HCT116 (cell line): ENCODE results near the gene COL12A1. TPM values are rescaled to one million over a fixed set of nuclear protein-coding genes. Genes with fewer than 3 reads are reported as not detected.

Experiments used
- ATAC-seq: fragments of 200-7000 bp; cut with Tn5 transposase; 2 replicates; pipeline ENCODE4 v1.9.1; 2020; ENCODE audit warnings: mild to moderate bottlenecking, moderate library complexity
- BruUV-seq: library from RNA; stranded (reverse); fragments of 400-500 nt; replicated peaks from 2 replicates; lab custom pipeline; 2021; lab: Mats Ljungman, UMichigan
- CTCF ChIA-PET: fragments of 300-600 bp; sonication (Branson Sonifier 250); formaldehyde crosslinking; loops from one replicate; lab custom pipeline; 2021; ENCODE audit warnings: antibody characterized with exemption; lab: Charles Lee
- POLR2A ChIA-PET: fragments of 300-600, 350-600 bp; sonication (Branson Sonifier 250); formaldehyde crosslinking; loops from one replicate; lab custom pipeline; 2021; ENCODE audit warnings: antibody characterized with exemption; lab: Charles Lee
- RAD21 ChIA-PET, 2 experiments: fragments of 300-600 bp; sonication (Branson Sonifier 250); formaldehyde crosslinking; loops; one replicate each; lab custom pipeline; 2023; ENCODE audit warnings: low total read pairs in 2 of 2; ENCODE audit not compliant: uncharacterized antibody in 2 of 2, unreplicated experiment in 2 of 2, low non-redundant PET in 1 of 2; lab: Charles Lee
- DNase-seq: peaks from one replicate; pipeline ENCODE4 v3.0.0-alpha.2; 2010; ENCODE audit warnings: low read depth, low spot score
- H2AFZ ChIP-seq: fragments of 200-600 bp; shearing (Covaris generic), sonication (generic); 2 replicates; pipeline ENCODE4 v1.6.1; 2017; ENCODE audit warnings: low read depth, mixed run types, mixed read lengths, antibody characterized with exemption, low read length; ENCODE audit not compliant: poor library complexity, severe bottlenecking
- H3K27ac ChIP-seq: 2 replicates; pipeline ENCODE4 v1.5.1; 2012; ENCODE audit warnings: low read depth, low read length
- H3K27me3 ChIP-seq: fragments of 200-600 bp; sonication (generic); 2 replicates; pipeline ENCODE4 v1.6.1; 2016; ENCODE audit warnings: mixed run types, low read length, mixed read lengths; ENCODE audit not compliant: insufficient read depth
- H3K36me3 ChIP-seq, 2 experiments: fragments of 200-500 bp in 1 of 2; fragments of 200-600 bp in 1 of 2; sonication (Bioruptor generic) in 1 of 2; sonication (generic) in 1 of 2; 2 replicates each; pipeline versions ENCODE4 v1.5.1 to v1.6.1; 2014 to 2016; ENCODE audit warnings: low read length in 2 of 2, inconsistent platforms in 1 of 2, mixed read lengths in 1 of 2, mixed run types in 1 of 2; ENCODE audit not compliant: insufficient read depth in 2 of 2, control insufficient read depth in 1 of 2
- H3K4me1 ChIP-seq, 2 experiments: fragments of 200-600 bp in 1 of 2; sonication (generic) in 1 of 2; 2 replicates each; pipeline versions ENCODE4 v1.5.1 to v1.6.1; 2012 to 2017; ENCODE audit warnings: low read length in 2 of 2, inconsistent platforms in 1 of 2, mild to moderate bottlenecking in 1 of 2, mixed read lengths in 1 of 2, mixed run types in 1 of 2, moderate library complexity in 1 of 2; ENCODE audit not compliant: insufficient read depth in 2 of 2, control insufficient read depth in 1 of 2
- H3K4me2 ChIP-seq: fragments of 200-600 bp; sonication (generic); 2 replicates; pipeline ENCODE4 v1.6.1; 2017; ENCODE audit warnings: mixed run types, low read length, mixed read lengths
- H3K4me3 ChIP-seq, 2 experiments: fragments of 200-600 bp in 1 of 2; sonication (generic) in 1 of 2; replicated peaks in 1 of 2; 2 replicates each; pipeline ENCODE4 v1.5.1; 2011 to 2016; ENCODE audit warnings: low read length in 2 of 2, control low read depth in 1 of 2, low read depth in 1 of 2, mild to moderate bottlenecking in 1 of 2, mixed read lengths in 1 of 2, mixed run types in 1 of 2
- H3K79me2 ChIP-seq: fragments of 200-600 bp; sonication (generic); 2 replicates; pipeline ENCODE4 v1.6.1; 2017; ENCODE audit warnings: mild to moderate bottlenecking, mixed run types, low read length, moderate library complexity, mixed read lengths; ENCODE audit not compliant: insufficient read depth
- H3K9ac ChIP-seq: fragments of 200-600 bp; sonication (generic); 2 replicates; pipeline ENCODE4 v1.6.1; 2016; ENCODE audit warnings: low read length, mixed read lengths
- H3K9me2 ChIP-seq: fragments of 200-600 bp; sonication (generic), shearing (Covaris generic); 2 replicates; pipeline ENCODE4 v1.6.1; 2017; ENCODE audit warnings: mixed run types, mild to moderate bottlenecking, moderate library complexity; ENCODE audit not compliant: insufficient read depth
- H3K9me3 ChIP-seq, 2 experiments: fragments of 200-500 bp in 1 of 2; fragments of 200-600 bp in 1 of 2; sonication (Bioruptor generic) in 1 of 2; sonication (generic) in 1 of 2; 2 replicates each; pipeline ENCODE4 v1.6.1; 2014 to 2017; ENCODE audit warnings: low read length in 2 of 2, mixed read lengths in 2 of 2, inconsistent platforms in 1 of 2, low read depth in 1 of 2, mild to moderate bottlenecking in 1 of 2, mixed run types in 1 of 2, moderate library complexity in 1 of 2; ENCODE audit not compliant: control insufficient read depth in 1 of 2, insufficient read depth in 1 of 2
- H4K20me1 ChIP-seq: fragments of 200-600 bp; sonication (generic), shearing (Covaris generic); 2 replicates; pipeline ENCODE4 v1.6.1; 2017; ENCODE audit warnings: mixed run types, mild to moderate bottlenecking, moderate library complexity; ENCODE audit not compliant: insufficient read depth
- CBX3 ChIP-seq: IDR thresholded peaks from 2 replicates; pipeline ENCODE4 v1.6.1; 2012; ENCODE audit warnings: low read depth
- CTCF ChIP-seq, 3 experiments: fragments of 200-600 bp in 1 of 3; sonication (generic) in 1 of 3; IDR thresholded peaks in 2 of 3; conservative IDR thresholded peaks in 1 of 3; 2 replicates each; pipeline ENCODE4 v1.5.1; 2012 to 2017; ENCODE audit warnings: low read depth in 2 of 3, low read length in 2 of 3, antibody characterized with exemption in 1 of 3, borderline replicate concordance in 1 of 3, control low read depth in 1 of 3, mild to moderate bottlenecking in 1 of 3, mixed read lengths in 1 of 3, mixed run types in 1 of 3, moderate library complexity in 1 of 3; ENCODE audit not compliant: insufficient read depth in 1 of 3
- EGR1 ChIP-seq: IDR thresholded peaks from 2 replicates; pipeline ENCODE4 v1.6.1; 2012; ENCODE audit warnings: low read depth
- EZH2phosphoT487 ChIP-seq: fragments of 200-600 bp; IDR thresholded peaks from 2 replicates; pipeline ENCODE4 v1.6.1; 2018; ENCODE audit warnings: antibody characterized with exemption, borderline replicate concordance
- MAX ChIP-seq: IDR thresholded peaks from 2 replicates; pipeline ENCODE4 v1.6.1; 2012
- POLR2A ChIP-seq: IDR thresholded peaks from 2 replicates; pipeline ENCODE4 v1.7.0; 2011; ENCODE audit warnings: borderline replicate concordance; ENCODE audit not compliant: insufficient read depth, insufficient read length; ENCODE audit errors: extremely low read depth
- RAD21 ChIP-seq: IDR thresholded peaks from 2 replicates; pipeline ENCODE4 v1.6.1; 2012; ENCODE audit warnings: low read depth, mild to moderate bottlenecking
- REST ChIP-seq: IDR thresholded peaks from 2 replicates; pipeline ENCODE4 v1.6.1; 2012; ENCODE audit warnings: low read depth
- TCF7L2 ChIP-seq: IDR thresholded peaks from 2 replicates; pipeline ENCODE4 v1.7.0; 2011; ENCODE audit warnings: borderline replicate concordance, inconsistent platforms; ENCODE audit not compliant: insufficient read depth, insufficient read length; ENCODE audit errors: extremely low read depth
- ZFX ChIP-seq: fragments of 450-650 bp; IDR thresholded peaks from 2 replicates; pipeline ENCODE4 v1.6.1; 2017
- ZNF274 ChIP-seq: fragments of 200-500 bp; sonication (Bioruptor generic); IDR thresholded peaks from 2 replicates; pipeline ENCODE4 v1.6.1; 2014; ENCODE audit warnings: mild to moderate bottlenecking, low read depth, low read length, inconsistent platforms
- intact Hi-C: fragments of 100-400 bp; cut with micrococcal nuclease; formaldehyde crosslinking; loops from 2 replicates; pipeline ENCODE4 v1.10.0; 2022
- total RNA-seq: library from RNA; stranded (reverse); gene quantifications from one replicate; pipeline ENCODE4 v1.2.1, GENCODE V29; 2021; ENCODE audit not compliant: unreplicated experiment
- TF ChIP-seq, protein P1 (sequence below): IDR thresholded peaks from 2 replicates; pipeline ENCODE4 v1.6.1; 2011; ENCODE audit warnings: mild to moderate bottlenecking, low read length, moderate library complexity; ENCODE audit not compliant: insufficient replicate concordance; ENCODE audit errors: extremely low read depth

Gene COL12A1
- total RNA-seq, 1 experiment from 2014 or later, result 23.5 TPM

DNA sequence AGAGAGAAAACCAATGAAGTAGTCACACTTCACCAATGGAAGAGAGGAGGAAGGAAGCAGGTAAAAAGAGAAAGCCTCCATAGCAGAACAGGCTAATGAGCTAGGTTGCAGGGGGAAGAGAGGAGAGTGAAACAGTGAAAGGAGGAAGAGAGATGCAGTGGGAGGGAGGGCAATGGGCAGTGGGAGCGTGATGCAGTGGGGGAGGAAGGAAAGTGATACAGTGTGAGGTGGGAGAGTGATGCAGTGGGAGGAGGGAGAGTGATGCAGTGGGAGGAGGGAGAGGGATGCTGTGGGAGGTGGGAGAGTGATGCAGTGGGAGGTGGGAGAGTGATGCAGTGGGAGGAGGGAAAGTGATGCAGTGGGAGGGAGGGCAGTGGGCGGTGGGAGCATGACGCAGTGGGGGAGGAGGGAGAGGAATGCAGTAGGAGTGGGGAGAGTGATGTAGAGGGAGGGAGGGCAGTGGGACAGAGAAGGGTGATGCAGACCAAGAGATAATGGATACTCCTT, 29.7 kb downstream of the COL12A1 start:
- intact Hi-C loops, result no loop called here
- Histone ChIP-seq H3K36me3 (no peaks in the 10 kb centered on the region; a peak in 1 of 4 replicates), H3K9me3 (no peaks in the 10 kb centered on the region), H2AFZ (no peak overlapping the region), H3K27ac (no peak overlapping the region), H4K20me1 (no peaks in the 10 kb centered on the region)
- POLR2A ChIA-PET, result no interaction called here
- ATAC-seq, result no peak
- TF ChIP-seq REST, result no peak
- no peak for TF ChIP-seq ZNF274
- no peak for TF ChIP-seq RAD21
- TF ChIP-seq EZH2phosphoT487, result no peak
- TF ChIP-seq, all 23 proteins: peak for 0
- Histone ChIP-seq H3K4me2 (no peak overlapping the region), H3K27me3 (no peaks in the 10 kb centered on the region), H3K79me2 (no peaks in the 10 kb centered on the region), H3K4me3 (no peak overlapping the region), H3K4me1 (no peaks in the 10 kb centered on the region), H3K9ac (no peak overlapping the region), H3K9me2 (no peaks in the 10 kb centered on the region)
- CTCF ChIA-PET, result no interaction called here
- DNase-seq, result no peak
- no TSS peak for BruUV-seq
- RAD21 ChIA-PET, result no interaction called here

- Histone ChIP-seq H3K9me2 (no peaks in the 10 kb centered on the region), H3K4me1 (no peaks in the 10 kb centered on the region), H3K36me3 (no peaks in the 10 kb centered on the region; a peak in 1 of 4 replicates), H3K4me3 (no peak overlapping the region), H3K79me2 (no peaks in the 10 kb centered on the region), H2AFZ (no peak overlapping the region), H3K27ac (no peak overlapping the region), H3K27me3 (no peaks in the 10 kb centered on the region), H3K4me2 (no peak overlapping the region), H3K9me3 (no peaks in the 10 kb centered on the region), H4K20me1 (no peaks in the 10 kb centered on the region), H3K9ac (no peak overlapping the region)
- BruUV-seq, result no TSS peak
- no peak for DNase-seq
- CTCF ChIA-PET, result no interaction called here
- no peak for ATAC-seq
- intact Hi-C loops, result no loop called here
- RAD21 ChIA-PET, result no interaction called here
- POLR2A ChIA-PET, result no interaction called here
- TF ChIP-seq, protein P1, sequence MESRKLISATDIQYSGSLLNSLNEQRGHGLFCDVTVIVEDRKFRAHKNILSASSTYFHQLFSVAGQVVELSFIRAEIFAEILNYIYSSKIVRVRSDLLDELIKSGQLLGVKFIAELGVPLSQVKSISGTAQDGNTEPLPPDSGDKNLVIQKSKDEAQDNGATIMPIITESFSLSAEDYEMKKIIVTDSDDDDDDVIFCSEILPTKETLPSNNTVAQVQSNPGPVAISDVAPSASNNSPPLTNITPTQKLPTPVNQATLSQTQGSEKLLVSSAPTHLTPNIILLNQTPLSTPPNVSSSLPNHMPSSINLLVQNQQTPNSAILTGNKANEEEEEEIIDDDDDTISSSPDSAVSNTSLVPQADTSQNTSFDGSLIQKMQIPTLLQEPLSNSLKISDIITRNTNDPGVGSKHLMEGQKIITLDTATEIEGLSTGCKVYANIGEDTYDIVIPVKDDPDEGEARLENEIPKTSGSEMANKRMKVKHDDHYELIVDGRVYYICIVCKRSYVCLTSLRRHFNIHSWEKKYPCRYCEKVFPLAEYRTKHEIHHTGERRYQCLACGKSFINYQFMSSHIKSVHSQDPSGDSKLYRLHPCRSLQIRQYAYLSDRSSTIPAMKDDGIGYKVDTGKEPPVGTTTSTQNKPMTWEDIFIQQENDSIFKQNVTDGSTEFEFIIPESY, result no peak
- TF ChIP-seq CTCF (IDR thresholded peaks at IDR 0.05 in 2 of 3, conservative IDR thresholded peaks at IDR 0.05 in 1 of 3; ENCODE audit: borderline replicate concordance in 1 of 3, insufficient read depth in 1 of 3, low read depth in 2 of 3, low read length in 2 of 3) (no peak), RAD21 (no peak), CBX3 (no peak), EGR1 (no peak), MAX (no peak), ZFX (no peak), POLR2A (no peak), ZNF274 (no peak), TCF7L2 (no peak)
These were observed 33.9 kb downstream of the COL12A1 start for GRCh38 chr6:75171986-75172385.
